GM12878 (cell line): ENCODE results near the gene DNAJB8. TPM values are rescaled to one million over a fixed set of nuclear protein-coding genes. Genes with fewer than 3 reads are reported as not detected.

Experiments used
- ATAC-seq: fragments of 200-7000 bp; cut with Tn5 transposase; 3 replicates; pipeline ENCODE4 v1.9.1; 2020; ENCODE audit warnings: mild to moderate bottlenecking, moderate library complexity
- BruUV-seq: library from RNA; stranded (reverse); fragments of 400-500 nt; replicated peaks from 2 replicates; lab custom pipeline; 2021; lab: Mats Ljungman, UMichigan
- CTCF ChIA-PET: fragments of 300-600 bp; sonication (Branson Sonifier 250); formaldehyde crosslinking; extraction: SDS; loops from one replicate; lab custom pipeline; 2021; ENCODE audit warnings: inconsistent platforms; lab: Yijun Ruan, JAX
- POLR2A ChIA-PET: fragments of 350-600 bp; formaldehyde crosslinking; extraction: SDS; loops from one replicate; lab custom pipeline; 2021; ENCODE audit warnings: inconsistent platforms; lab: Charles Lee
- RAD21 ChIA-PET: fragments of 300-600 bp; sonication (Branson Sonifier 250); formaldehyde crosslinking; loops from one replicate; lab custom pipeline; 2023; ENCODE audit warnings: antibody characterized with exemption; ENCODE audit not compliant: unreplicated experiment; lab: Charles Lee
- SMC1A ChIA-PET: fragments of 300-600 bp; sonication (Branson Sonifier 250); formaldehyde crosslinking; loops from one replicate; lab custom pipeline; 2023; ENCODE audit not compliant: unreplicated experiment, uncharacterized antibody; lab: Charles Lee
- DNase-seq: peaks from one replicate; pipeline ENCODE4 v3.0.0-alpha.2; 2011; ENCODE audit warnings: low read depth, low spot score
- FAIRE-seq: peaks from 3 replicates; lab custom pipeline; 2011; peaks lifted over from hg19 to GRCh38; lab: Jason Lieb, UNC
- H2AFZ ChIP-seq: 2 replicates; pipeline ENCODE4 v1.6.0; 2011; ENCODE audit warnings: low read depth, low read length, control low read depth; ENCODE audit not compliant: control insufficient read depth
- H3K27ac ChIP-seq: 2 replicates; pipeline ENCODE4 v1.5.1; 2011; ENCODE audit warnings: control low read depth; ENCODE audit not compliant: control insufficient read depth, insufficient read depth
- H3K27me3 ChIP-seq, 2 experiments: replicated peaks in 1 of 2; 2 replicates each; pipeline versions ENCODE4 v1.6.0 to v1.6.1; 2011; ENCODE audit warnings: low read length in 1 of 2; ENCODE audit not compliant: control insufficient read depth in 2 of 2, insufficient read depth in 2 of 2
- H3K36me3 ChIP-seq, 2 experiments: 2 replicates each; pipeline ENCODE4 v1.5.1; 2011; ENCODE audit warnings: low read length in 1 of 2; ENCODE audit not compliant: control insufficient read depth in 2 of 2, insufficient read depth in 2 of 2
- H3K4me1 ChIP-seq: 2 replicates; pipeline ENCODE4 v1.6.1; 2011; ENCODE audit warnings: mild to moderate bottlenecking, low read length, moderate library complexity, mixed read lengths; ENCODE audit not compliant: control insufficient read depth, insufficient read depth
- H3K4me2 ChIP-seq: 2 replicates; pipeline ENCODE4 v1.6.0; 2011; ENCODE audit warnings: control low read depth; ENCODE audit not compliant: control insufficient read depth, insufficient read depth
- H3K4me3 ChIP-seq: fragments of 200-600 bp; sonication (generic); 2 replicates; pipeline ENCODE4 v1.5.1; 2016
- H3K79me2 ChIP-seq: 2 replicates; pipeline ENCODE4 v1.6.0; 2011; ENCODE audit warnings: low read length; ENCODE audit not compliant: control insufficient read depth, insufficient read depth
- H3K9ac ChIP-seq: 2 replicates; pipeline ENCODE4 v1.8.0; 2011; ENCODE audit warnings: low read length, control low read depth, mixed read lengths; ENCODE audit not compliant: control insufficient read depth, insufficient read depth
- H3K9me3 ChIP-seq: replicated peaks from 3 replicates; pipeline ENCODE4 v1.5.1; 2011; ENCODE audit warnings: mild to moderate bottlenecking, low read length; ENCODE audit not compliant: control insufficient read depth, insufficient read depth
- H4K20me1 ChIP-seq: 2 replicates; pipeline ENCODE4 v1.6.0; 2011; ENCODE audit not compliant: control insufficient read depth, insufficient read depth
- BCL11A ChIP-seq: IDR thresholded peaks from 2 replicates; pipeline ENCODE4 v1.6.1; 2011; ENCODE audit warnings: low read depth, low read length
- BMI1 ChIP-seq: fragments of 450-650 bp; IDR thresholded peaks from 2 replicates; pipeline ENCODE4 v1.6.1; 2016; ENCODE audit warnings: mild to moderate bottlenecking, moderate library complexity, borderline replicate concordance
- CHD1 ChIP-seq: IDR thresholded peaks from 2 replicates; pipeline ENCODE4 v1.6.1; 2012; ENCODE audit warnings: low read depth, low read length, improper control_type of control experiment
- DPF2 ChIP-seq: fragments of 450-650 bp; IDR thresholded peaks from 2 replicates; pipeline ENCODE4 v1.6.1; 2017; ENCODE audit warnings: mild to moderate bottlenecking
- E4F1 ChIP-seq: fragments of 450-650 bp; IDR thresholded peaks from 2 replicates; pipeline ENCODE4 v1.6.1; 2018; ENCODE audit warnings: borderline replicate concordance, mild to moderate bottlenecking; ENCODE audit not compliant: partially characterized antibody
- EZH2 ChIP-seq: IDR thresholded peaks from 2 replicates; pipeline ENCODE4 v1.6.1; 2012; ENCODE audit warnings: low read depth, mild to moderate bottlenecking, control low read depth, inconsistent platforms, low read length, borderline replicate concordance; ENCODE audit not compliant: control insufficient read depth
- JUND ChIP-seq: IDR thresholded peaks from 2 replicates; pipeline ENCODE4 v1.6.1; 2012; ENCODE audit warnings: low read depth, mild to moderate bottlenecking, low read length, improper control_type of control experiment, moderate library complexity
- KLF5 ChIP-seq: fragments of 450-650 bp; IDR thresholded peaks from 2 replicates; pipeline ENCODE4 v1.6.1; 2014; ENCODE audit warnings: mild to moderate bottlenecking; ENCODE audit not compliant: partially characterized antibody
- MTA3 ChIP-seq: IDR thresholded peaks from 2 replicates; pipeline ENCODE4 v1.6.1; 2012; ENCODE audit warnings: low read length, inconsistent platforms, borderline replicate concordance
- NFIC ChIP-seq: IDR thresholded peaks from 2 replicates; pipeline ENCODE4 v1.6.1; 2012; ENCODE audit warnings: low read depth, mild to moderate bottlenecking, inconsistent platforms, low read length, moderate library complexity
- PBX3 ChIP-seq: IDR thresholded peaks from 2 replicates; pipeline ENCODE4 v1.6.1; 2011; ENCODE audit warnings: mild to moderate bottlenecking, low read depth, low read length, moderate library complexity; ENCODE audit not compliant: insufficient replicate concordance
- PML ChIP-seq: IDR thresholded peaks from 2 replicates; pipeline ENCODE4 v1.6.1; 2012; ENCODE audit warnings: low read length, inconsistent platforms
- RAD51 ChIP-seq: fragments of 450-650 bp; IDR thresholded peaks from 2 replicates; pipeline ENCODE4 v1.6.1; 2016; ENCODE audit warnings: moderate library complexity, mild to moderate bottlenecking, inconsistent platforms
- SIN3A ChIP-seq: IDR thresholded peaks from 2 replicates; pipeline ENCODE4 v1.6.1; 2012; ENCODE audit warnings: low read depth, low read length, improper control_type of control experiment
- ZBTB40 ChIP-seq: fragments of 450-650 bp; IDR thresholded peaks from 2 replicates; pipeline ENCODE4 v1.6.1; 2016; ENCODE audit warnings: mild to moderate bottlenecking, moderate library complexity, borderline replicate concordance
- ZNF274 ChIP-seq: IDR thresholded peaks from one replicate; pipeline ENCODE4 v1.8.0; 2011; ENCODE audit not compliant: insufficient read length, insufficient read depth
- ZSCAN29 ChIP-seq: fragments of 450-650 bp; IDR thresholded peaks from 2 replicates; pipeline ENCODE4 v1.6.1; 2017; ENCODE audit warnings: mild to moderate bottlenecking, moderate library complexity
- ZZZ3 ChIP-seq: IDR thresholded peaks from 2 replicates; pipeline ENCODE4 v1.6.1; 2011; ENCODE audit warnings: low read depth; ENCODE audit not compliant: control insufficient read depth, insufficient read length
- WGBS: methylation state at CpG from one replicate; pipeline ENCODE4 v1.1.6; 2016; ENCODE audit warnings: low lambda C conversion rate; ENCODE audit not compliant: insufficient replicate concordance, insufficient coverage; ENCODE audit errors: missing lambda C conversion rate; 5-methylcytosine and 5-hydroxymethylcytosine counted together
- in situ Hi-C: fragments of 300-500 bp; cut with MboI; formaldehyde crosslinking; loops from 9 replicates; pipeline ENCODE4 v1.14.3; 2018; ENCODE audit warnings: mixed read lengths
- intact Hi-C: fragments of 100-400 bp; cut with micrococcal nuclease; formaldehyde crosslinking; loops from one replicate; pipeline ENCODE4 v1.14.2; 2022; ENCODE audit not compliant: unreplicated experiment
- polyA plus RNA-seq, 11 experiments: library from polyadenylated mRNA; depleted of rRNA in 4 of 11; unstranded in 6 of 11; stranded (reverse) in 5 of 11; fragments of >200 nt; fragmentation: Nextera tagmentation in 4 of 11; fragmentation: Illumina TruSeq in 1 of 11; extraction: Ambion mirVana in 4 of 11; extraction: Trizol in 1 of 11; gene quantifications; 1 replicate in 1 of 11; 2 replicates in 10 of 11; pipeline versions ENCODE4 v1.2.1 to v1.2.3, GENCODE V29; 2011 to 2016; ENCODE audit warnings: inconsistent platforms in 2 of 11, missing spikeins in 2 of 11, low read depth in 1 of 11
- total RNA-seq, 4 experiments: library from RNA; depleted of rRNA in 3 of 4; stranded (reverse); fragments of >200 nt in 3 of 4; fragmentation: Illumina TruSeq in 1 of 4; extraction: Trizol in 1 of 4; gene quantifications; 2 replicates each; pipeline versions ENCODE4 v1.2.1 to v1.2.3, GENCODE V29; 2013 to 2021

The DNAJB8 gene
- total and polyA plus RNA-seq, 10 of the 15 experiments (the other 5 are each of a cell fraction or from before 2014, with no cell fraction given), result not detected

GRCh38 chr3:128436214-128436613 is 30.5 kb downstream of the DNAJB8 start:
- FAIRE-seq (no peak), DNase-seq (no peak), ATAC-seq (no peak)
- 52% methylated on average over 3 of the region's 3 CpGs for WGBS
- RAD21 ChIA-PET, result no interaction called here
- Histone ChIP-seq H4K20me1 (no peaks in the 10 kb centered on the region; the same call in 1 of the 2 replicates), H3K4me2 (no peak overlapping the region), H3K27ac (no peak overlapping the region), H2AFZ (no peak overlapping the region), H3K4me1 (no peaks in the 10 kb centered on the region), H3K9me3 (no peaks in the 10 kb centered on the region), H3K4me3 (no peak overlapping the region), H3K27me3 (peaks cover 9 to 19% of the 10 kb centered on the region in 2 experiments), H3K79me2 (no peaks in the 10 kb centered on the region), H3K9ac (no peak overlapping the region), H3K36me3 (no peaks in the 10 kb centered on the region)
- intact Hi-C loops (no loop called here), in situ Hi-C loops (no loop called here)
- CTCF ChIA-PET, result interaction anchor here (0.6 kb wide), 1 partner anchor 1892 kb away, joined by 3 read pairs; no protein-coding TSS in a partner anchor
- BruUV-seq, result no TSS peak
- SMC1A ChIA-PET, result no interaction called here
- POLR2A ChIA-PET, result no interaction called here
- TF ChIP-seq BMI1 (no peak), KLF5 (no peak), RAD51 (no peak), NFIC (no peak), JUND (no peak), DPF2 (no peak), EZH2 (no peak), PBX3 (no peak), E4F1 (no peak), SIN3A (no peak), ZSCAN29 (no peak), ZZZ3 (no peak), ZNF274 (no peak), PML (no peak), MTA3 (no peak), BCL11A (no peak), CHD1 (no peak), ZBTB40 (no peak)
